ENCODE results near the gene CA7.
"Not testable (repeated sequence)": the region's sequence is repeated elsewhere in the genome, so short reads cannot be mapped to it uniquely, and the experiment has no call there.

The CA7 gene

GRCh38 chr16:66846266-66846665 is 2.1 kb downstream of the CA7 start:
- in situ Hi-C loops (cut with MboI; ENCODE audit: low sequenced_read_pairs), result no loop called here

DNA sequence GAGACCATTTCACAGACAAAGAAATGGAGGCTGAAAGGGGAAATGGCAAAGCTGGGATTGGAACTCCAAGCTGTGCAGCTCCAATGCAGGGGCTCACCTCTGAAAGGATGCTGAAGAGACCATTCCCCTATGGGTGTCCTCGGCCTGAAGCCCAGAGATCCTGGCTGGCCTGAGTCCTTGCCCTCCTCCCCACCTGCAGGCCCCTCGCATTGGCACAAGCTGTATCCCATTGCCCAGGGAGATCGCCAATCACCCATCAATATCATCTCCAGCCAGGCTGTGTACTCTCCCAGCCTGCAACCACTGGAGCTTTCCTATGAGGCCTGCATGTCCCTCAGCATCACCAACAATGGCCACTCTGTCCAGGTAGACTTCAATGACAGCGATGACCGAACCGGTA is 2.6 kb downstream of the CA7 start:
- in situ Hi-C loops (cut with MboI; ENCODE audit: low sequenced_read_pairs), result no loop called here

- in situ Hi-C loops (cut with MboI; ENCODE audit: low sequenced_read_pairs), result no loop called here
Observed at GRCh38 chr16:66847533-66848067, 3.4 kb downstream of the CA7 start.

- in situ Hi-C loops (cut with MboI; ENCODE audit: low sequenced_read_pairs), result no loop called here
Observed at GRCh38 chr16:66848172-66848571, 4.0 kb downstream of the CA7 start.

GRCh38 chr16:66849021-66849420 is 4.8 kb downstream of the CA7 start:
- in situ Hi-C loops (cut with MboI; ENCODE audit: low sequenced_read_pairs), result no loop called here

- in situ Hi-C loops (cut with MboI; ENCODE audit: low sequenced_read_pairs), result no loop called here
Observed at GRCh38 chr16:66849549-66849948, 5.3 kb downstream of the CA7 start.

DNA sequence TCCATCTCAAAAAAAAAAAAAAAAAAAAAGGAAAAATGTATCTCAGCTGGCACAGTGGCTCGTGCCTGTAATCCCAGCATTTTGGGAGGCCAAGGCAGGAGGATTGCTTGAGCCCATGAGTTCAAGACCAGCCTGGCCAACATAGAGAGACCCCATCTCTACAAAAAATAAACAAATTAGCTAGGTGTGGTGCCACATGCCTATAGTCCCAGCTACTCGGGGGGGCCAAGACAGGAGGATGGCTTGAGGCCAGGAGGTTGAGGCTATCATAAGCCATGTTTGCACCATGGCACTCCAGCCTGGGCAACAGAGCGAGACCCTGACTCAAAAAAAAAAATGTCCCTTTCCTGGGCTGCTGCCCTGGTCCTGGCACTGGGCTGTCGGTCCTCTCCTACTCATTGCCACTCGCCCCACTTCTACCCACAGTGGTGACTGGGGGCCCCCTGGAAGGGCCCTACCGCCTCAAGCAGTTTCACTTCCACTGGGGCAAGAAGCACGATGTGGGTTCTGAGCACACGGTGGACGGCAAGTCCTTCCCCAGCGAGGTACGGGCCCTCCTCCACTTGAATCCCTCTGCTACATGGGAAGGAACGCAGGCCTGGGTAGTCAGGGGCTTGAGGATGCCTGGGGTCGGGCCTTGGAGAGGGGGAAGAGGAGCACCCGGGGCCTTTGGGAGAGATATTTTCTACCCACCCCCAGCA is 6.1 kb downstream of the CA7 start:
- in situ Hi-C loops (cut with MboI; ENCODE audit: low sequenced_read_pairs), result no loop called here

DNA sequence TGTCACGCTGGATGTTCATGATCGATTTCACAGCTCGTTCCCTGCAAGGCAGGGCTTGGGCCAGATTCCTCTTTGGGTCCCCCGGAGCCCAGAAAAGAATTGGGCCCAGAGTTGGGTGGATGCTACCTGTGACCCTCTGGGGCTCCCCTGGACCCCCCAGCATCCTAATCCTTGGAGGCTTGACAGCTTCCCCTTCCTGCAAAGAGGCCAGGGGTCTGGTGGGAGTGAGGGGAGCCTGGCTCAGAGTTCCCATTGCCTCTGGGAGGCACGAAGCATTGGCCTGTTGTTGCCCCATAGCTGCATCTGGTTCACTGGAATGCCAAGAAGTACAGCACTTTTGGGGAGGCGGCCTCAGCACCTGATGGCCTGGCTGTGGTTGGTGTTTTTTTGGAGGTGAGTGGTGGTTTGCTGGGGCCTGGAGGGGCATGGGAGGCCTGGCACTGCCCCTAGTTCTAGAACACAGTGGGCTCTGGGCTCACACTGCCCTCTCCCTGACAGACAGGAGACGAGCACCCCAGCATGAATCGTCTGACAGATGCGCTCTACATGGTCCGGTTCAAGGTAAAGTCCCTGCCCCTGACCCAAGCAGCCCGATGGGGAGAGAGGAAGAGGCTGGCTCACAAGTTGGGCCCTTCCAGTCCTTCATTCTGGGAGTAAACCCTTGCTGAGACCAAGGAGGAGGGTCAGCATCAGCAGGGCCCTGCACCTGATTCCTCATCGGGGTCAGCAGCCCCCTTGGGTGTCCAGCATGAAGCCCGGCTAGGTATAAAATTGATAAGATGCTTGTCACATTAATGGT is 7.2 kb downstream of the CA7 start:
- in situ Hi-C loops (cut with MboI; ENCODE audit: low sequenced_read_pairs), result no loop called here

- in situ Hi-C loops (cut with MboI; ENCODE audit: low sequenced_read_pairs), result no loop called here
Observed at GRCh38 chr16:66853261-66854139, 9.3 kb downstream of the CA7 start.

- in situ Hi-C loops (cut with MboI; ENCODE audit: low sequenced_read_pairs), result no loop called here
Observed at GRCh38 chr16:66856184-66856730, 12.0 kb downstream of the CA7 start.

DNA sequence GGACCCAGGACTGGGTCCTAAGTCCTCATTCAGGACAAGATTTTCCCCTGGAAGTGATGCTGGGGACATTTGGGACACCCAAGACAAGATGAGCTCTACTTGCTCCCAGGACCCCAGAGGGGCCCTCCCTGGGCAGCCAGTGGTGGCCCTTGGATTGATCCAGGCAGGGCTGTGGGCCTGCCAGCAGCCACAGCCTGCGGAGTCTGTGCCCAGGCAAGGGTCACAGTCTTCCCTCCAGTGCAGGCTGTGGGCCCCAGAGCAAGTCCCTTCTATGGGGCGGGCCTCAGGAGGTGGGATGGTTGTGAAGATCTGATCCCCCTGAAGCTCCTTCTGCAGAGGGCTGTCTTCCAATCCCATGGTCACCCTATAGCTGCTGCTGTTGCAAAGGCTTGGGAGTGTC is 12.6 kb downstream of the CA7 start:
- in situ Hi-C loops (cut with MboI; ENCODE audit: low sequenced_read_pairs), result no loop called here

DNA sequence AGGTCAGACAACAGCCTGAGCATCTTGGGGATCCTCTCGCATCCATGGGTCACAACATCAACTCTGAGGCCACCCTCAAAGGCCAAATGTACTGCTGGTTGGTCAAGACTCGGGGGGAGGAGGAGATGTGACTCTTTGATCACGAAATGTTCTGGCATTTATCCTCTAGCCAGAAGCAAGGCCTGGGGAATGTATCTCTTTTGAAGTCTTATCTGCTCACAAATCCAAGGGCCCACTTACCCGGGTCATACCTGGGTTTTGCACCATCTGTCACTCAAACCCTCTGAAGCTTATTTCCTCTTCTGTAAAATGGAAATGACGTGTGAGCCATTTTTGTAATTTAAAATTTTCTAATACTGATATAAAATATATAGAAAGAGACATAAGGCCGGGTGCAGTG is 13.2 kb downstream of the CA7 start:
- in situ Hi-C loops (cut with MboI; ENCODE audit: low sequenced_read_pairs), result no loop called here

DNA sequence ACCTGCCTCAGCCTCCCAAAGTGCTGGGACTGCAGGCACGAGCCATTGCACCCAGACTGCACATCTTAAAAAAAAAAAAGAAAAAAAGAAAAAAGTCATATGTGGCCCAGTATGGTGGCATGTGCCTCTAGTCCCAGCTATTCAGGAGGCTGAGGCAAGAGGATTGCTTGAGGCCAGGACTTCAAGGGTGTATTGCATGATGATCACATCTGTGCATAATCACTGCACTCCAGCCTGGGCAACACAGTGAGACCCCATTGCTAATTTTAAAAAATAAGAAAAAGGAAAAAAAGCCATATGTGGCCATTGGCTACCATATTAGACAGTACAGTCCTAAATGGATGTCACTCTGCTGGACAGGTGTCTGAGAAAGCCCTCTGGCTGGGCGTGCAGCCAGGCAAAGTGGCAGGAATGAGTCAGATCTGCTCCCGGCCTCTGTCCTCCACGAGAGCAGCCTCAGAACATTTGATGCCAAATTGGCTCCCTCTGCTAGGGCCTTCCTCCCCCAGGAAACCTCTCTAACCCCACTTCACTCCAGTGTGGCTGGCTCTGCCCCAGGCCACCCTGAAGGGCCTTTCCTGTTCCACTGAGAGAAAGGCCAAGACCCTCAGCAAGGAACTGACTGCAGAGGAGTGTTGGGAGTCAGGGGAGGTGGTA is 14.7 kb downstream of the CA7 start:
- in situ Hi-C loops (cut with MboI; ENCODE audit: low sequenced_read_pairs), result no loop called here

DNA sequence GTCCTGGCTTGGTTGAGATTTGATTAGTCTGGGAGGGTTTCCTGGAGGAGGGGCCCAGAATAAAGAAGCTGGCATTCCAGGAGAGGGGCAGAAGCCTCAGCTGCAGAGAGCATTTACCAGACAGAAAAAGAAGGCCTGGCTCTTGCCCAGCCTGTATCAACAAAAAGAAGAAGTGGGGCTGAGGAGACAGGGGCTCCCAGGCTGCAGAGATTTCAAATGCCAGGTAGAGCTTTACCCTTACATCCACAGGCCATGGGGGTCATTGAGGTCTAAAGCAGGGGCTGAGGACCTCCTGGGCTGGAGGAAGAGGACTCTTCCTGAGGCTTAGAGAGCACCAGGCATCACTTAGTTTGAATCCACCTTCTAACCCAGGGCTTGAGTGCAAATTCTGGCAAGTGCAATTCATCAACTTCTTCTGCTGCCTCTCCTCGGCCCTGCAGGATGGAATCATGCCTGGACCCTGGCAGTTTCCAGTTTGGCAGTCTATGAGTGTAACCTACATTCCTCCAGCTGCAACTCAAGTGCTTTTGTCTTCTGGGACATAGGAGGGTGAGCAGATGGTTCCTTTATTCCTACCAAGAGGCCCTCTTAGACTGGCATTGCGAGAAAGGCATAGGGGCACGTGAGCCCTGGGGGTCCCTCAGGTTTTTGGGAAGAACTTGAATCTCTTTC is 15.3 kb downstream of the CA7 start:
- in situ Hi-C loops (cut with MboI; ENCODE audit: low sequenced_read_pairs), result no loop called here

DNA sequence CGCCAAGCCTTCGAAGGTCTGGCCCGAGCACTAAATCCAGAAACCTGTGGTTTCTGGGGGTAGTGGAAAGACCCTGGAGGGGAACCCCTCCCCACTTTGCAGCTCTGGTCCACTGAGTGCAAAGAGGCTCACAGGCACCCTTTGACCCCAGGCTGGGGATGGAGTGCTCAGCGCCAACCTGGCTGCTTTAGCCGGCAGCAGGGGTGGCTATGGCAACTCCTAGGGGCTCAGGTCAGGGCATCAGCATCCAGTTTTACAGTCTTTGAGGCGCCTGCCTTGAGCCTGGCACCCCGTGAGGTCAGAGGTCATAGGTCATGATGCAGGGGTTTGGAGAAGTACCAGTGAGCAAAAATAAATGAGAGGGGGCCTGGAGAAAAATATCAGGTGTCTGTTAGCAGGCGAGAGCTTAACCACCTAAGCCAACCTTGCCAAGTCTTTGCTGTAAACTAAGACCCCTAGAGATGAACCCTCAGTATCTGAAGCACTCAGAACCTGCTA is 17.9 kb downstream of the CA7 start:
- in situ Hi-C loops (cut with MboI; ENCODE audit: low sequenced_read_pairs), result no loop called here

DNA sequence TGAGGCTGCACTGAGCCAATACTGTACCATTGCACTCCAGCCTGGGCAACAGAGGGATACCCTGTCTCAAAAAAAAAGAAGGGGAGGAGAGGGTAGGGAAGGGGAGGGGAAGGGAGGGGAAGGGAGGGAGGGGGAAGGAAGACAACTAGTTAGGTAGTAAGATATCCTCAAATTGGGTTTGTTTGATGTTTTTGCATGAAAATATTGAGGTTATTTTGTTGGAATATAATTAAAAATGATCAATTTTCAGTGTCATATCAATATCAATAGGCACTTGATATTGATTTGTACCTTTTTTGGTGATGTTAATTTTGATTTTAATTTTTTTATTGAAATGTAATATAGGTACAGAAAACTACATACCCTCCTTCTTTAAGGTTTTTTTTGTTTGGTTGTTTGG is 19.5 kb downstream of the CA7 start:
- in situ Hi-C loops (cut with MboI; ENCODE audit: low sequenced_read_pairs), result no loop called here

DNA sequence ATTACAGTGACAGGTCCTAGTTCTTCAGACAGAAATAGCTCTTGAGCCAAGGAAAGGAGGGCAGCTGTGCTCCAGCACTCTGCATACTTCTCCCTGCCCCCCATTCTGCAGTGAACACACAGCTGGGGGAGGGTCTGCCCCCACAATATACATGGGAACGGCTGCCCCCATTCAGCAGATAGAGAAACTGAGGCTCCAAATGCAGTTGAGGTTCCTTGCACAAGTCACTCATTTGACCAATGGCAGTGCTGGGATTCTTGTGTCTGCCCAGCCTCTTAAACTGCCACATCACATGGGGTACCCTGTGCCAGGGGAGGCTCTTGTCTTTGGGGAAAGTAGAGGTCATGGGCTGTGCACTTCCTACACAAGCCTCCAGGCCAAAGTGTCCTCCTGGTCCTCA is 25.2 kb downstream of the CA7 start:
- in situ Hi-C loops (cut with MboI; ENCODE audit: low sequenced_read_pairs), result no loop called here

DNA sequence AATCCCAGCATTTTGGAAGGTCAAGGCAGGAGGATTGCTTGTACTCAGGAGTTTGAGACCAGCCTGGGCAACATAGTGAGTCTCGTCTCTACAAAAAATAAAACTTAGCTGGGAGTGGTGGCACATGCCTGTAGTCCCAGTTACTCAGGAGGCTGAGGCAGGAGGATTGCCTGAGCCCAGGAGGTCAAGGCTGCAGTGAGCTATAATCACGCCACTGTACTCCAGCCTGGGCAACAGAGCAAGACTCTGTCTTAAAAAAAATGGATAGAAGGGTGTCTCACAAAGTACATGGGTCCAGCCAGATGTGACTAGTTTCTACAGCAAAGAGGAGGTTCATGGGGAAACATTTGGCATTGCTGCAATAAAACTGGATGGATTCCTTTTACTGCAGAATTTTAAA is 27.1 kb downstream of the CA7 start:
- in situ Hi-C loops (cut with MboI; ENCODE audit: low sequenced_read_pairs), result not testable (repeated sequence)

- in situ Hi-C loops (cut with MboI; ENCODE audit: low sequenced_read_pairs), result no loop called here
Observed at GRCh38 chr16:66871840-66872239, 27.6 kb downstream of the CA7 start.

GRCh38 chr16:66872559-66872942 is 28.3 kb downstream of the CA7 start:
- in situ Hi-C loops (cut with MboI; ENCODE audit: low sequenced_read_pairs), result no loop called here

Measured in HL-60/S4 treated with retinoic acid at 250 ng/mL for 4 days and 3 days (cell line).